Stimulated activated CD8-positive, alpha-beta memory T cell treated with anti-CD3 and anti-CD28 coated beads, Interleukin-7, amount 100 ng/mL, for 1 hour (primary cell): ENCODE results near the gene EPHA5.
"Not testable (repeated sequence)": the region's sequence is repeated elsewhere in the genome, so short reads cannot be mapped to it uniquely, and the experiment has no call there.

Experiments used
- DNase-seq, 2 donors: peaks; one replicate each; pipeline ENCODE4 v3.0.0-alpha.2; 2020; ENCODE audit warnings: low read depth in 2 of 2

The EPHA5 gene

DNA sequence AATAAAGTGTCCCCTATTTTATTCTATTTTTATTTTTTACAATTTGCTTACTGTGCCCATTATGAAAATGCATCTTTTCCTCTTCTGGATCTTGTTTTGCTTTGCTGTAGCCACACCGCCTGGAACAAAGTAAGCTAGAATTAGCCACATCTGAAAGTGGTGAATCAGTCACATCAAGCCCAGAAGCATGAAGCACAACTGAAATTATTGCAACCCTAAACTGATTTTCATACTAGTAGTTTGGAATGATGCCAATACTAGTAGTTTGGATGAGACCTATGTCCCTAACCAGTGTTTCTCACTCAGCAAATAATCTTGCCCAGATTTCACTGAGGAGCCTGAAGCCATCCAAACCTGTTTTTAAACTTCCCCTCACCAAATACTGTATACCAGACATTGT is 303.0 kb downstream of the EPHA5 start:
- no peak for DNase-seq

DNA sequence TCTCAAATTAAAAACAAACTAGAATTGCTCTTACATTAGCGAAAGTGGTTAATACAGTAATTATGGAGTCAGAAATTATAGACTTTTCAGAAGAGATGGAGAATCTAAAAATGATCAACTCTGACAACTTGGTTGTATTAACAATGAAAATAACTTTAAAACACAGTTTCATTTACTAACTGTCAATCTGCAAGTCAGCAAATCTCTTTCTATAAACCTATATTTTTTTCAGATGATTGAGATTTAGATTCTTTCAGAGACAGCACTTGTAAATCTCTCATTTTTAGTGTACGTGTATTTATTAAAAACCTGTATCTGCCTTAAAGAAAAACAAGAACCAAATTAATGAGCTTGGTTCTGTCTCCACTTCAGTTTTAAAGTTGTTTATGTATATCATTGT is 311.4 kb downstream of the EPHA5 start:
- no peak for DNase-seq

DNA sequence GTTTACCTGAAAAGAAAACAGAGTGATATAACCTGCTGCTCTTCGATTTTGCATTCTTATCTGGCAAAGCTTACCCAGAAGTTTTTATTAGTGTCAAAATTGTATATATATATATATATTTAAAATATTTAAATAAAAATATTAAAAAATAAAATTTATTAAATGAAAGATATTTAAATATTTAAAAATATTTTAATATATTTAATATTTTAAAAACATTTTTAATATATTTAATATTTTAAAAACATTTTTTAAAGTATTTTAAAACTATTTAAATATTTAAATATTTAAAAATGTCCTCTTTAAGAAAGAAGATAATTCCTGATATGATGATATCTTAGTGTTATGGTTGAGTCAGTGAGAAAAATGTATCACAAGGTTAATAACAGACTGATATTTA is 317.2 kb downstream of the EPHA5 start:
- no peak for DNase-seq

DNA sequence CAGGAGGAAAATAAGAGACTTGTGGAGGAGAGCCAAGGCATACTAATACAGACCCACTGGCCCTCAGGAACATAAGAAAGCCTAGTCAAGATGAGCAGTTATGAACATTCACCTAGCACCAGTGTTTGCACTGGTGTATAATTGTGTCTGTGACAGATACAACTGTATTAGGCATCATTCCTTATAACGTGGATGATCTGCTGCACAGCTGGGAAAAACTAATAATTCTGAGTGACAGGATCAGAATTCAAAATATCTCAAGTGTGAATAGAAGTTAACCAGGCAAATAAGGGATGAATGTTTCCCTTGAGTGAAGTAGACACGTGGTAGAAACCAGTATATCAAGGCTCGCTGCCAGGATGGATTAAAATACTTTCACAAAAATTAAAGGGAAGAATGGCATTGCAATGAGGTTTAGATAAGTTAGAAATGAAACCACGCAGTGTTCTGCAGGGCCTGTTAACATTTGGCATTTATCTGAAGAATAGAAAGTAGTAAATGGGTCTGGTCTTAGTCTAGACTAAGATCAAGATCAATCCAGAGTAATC is 325.9 kb downstream of the EPHA5 start:
- DNase-seq = no peak

DNA sequence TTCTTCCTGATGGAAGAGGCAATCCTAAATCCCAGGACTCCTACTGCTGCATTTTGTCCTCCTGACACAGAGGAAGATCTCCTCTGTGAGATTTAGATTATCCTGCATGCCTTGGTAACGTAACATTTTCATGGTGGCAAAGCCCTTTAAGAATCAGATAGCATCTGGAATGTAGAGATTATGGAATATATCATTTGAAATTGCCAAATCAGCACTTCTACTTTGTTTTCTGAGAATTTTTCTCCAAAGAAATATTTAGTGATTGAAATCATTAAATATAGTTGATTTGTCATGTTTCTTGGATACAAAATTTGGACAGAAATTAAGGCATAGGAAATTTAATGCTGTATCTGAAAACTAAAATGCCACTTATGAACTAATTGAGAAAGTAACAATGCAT is 326.9 kb downstream of the EPHA5 start:
- DNase-seq = no peak

DNA sequence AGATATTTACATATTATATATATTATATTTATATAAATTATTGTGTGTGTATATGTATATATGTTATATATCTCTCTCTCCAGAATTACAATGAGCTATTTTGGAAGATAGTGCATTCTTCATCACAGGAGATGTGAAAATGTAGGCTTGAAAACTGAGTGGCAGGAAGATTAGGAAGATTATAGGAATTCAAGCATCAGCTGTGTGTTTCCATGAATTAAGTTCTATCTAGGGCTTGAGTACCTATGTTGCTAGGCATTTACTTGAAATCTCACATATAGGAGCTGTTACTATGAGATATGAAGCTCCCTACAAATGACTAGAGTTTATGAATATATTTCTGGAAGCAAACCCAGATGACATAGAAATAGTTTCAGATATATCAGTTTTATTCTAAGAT is 328.7 kb downstream of the EPHA5 start:
- DNase-seq = no peak

DNA sequence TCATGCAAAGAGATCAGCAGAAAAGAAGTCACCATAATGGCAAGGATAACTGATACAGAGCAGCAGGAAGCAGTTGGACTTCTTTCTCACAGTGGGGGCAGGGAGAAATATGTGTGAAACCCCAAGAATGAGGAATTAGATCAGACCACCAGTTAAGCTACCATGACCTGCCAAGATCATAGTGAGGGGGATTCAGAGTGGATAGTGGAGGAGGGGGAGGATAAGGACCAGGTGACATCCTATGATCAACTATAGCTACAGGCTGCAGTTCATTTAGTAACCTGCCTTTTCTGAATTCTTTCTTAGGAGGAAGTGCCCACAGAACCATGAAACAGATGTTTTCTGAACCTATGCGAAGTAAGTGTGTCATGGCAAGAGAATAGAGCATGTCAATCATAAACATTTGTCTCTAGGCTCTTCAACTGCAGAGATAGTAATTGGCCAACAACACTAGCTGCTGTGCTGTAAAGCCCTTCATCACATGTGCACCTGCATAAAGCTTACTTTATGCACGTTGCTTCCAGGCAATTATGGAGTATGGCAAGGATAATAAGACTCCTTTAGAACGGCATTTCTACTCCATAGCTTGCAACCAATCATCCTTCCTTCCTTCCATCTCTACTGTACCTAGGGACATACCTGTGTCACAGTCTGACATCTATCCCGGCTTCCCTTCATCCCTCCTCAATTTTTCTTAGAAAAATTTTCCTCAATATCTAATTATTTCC is 329.7 kb downstream of the EPHA5 start:
- no peak for DNase-seq

DNA sequence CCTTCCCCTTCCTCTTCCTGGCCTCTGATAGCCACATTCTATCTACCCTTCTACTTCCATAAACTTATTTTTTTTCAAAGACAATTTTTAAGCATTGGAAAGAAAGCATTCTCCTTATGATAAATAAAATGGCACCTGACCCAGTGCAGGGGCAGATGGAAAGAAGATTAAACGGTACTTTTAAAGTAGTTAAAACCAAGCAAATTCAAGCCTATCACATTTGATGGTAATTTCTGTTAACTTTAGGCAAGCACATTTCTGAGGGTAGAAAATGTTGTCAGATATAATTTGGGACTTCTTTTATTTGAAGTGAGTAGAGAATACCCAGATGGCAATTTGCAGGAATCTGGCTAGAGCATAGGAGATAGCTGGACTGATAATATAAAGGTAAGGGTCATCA is 332.9 kb downstream of the EPHA5 start:
- DNase-seq = no peak

DNA sequence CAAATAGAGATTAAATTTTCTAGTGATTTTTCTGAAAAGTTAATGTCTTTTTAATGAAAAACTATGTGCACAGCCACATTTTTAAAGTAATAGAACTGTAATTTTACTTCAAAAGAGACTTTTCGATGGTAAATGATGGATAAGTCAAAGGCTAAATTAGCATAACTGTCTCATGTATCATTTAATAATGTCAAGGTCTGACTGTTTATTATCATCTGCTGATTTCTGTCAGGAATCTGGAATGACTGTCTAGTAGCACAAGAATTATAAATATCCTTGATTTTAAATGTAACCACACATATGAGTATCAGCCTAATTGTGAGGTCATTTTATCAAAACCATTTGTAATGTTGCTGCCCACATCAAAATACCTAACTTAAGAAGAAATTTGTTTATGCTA is 333.8 kb downstream of the EPHA5 start:
- DNase-seq = no peak

DNA sequence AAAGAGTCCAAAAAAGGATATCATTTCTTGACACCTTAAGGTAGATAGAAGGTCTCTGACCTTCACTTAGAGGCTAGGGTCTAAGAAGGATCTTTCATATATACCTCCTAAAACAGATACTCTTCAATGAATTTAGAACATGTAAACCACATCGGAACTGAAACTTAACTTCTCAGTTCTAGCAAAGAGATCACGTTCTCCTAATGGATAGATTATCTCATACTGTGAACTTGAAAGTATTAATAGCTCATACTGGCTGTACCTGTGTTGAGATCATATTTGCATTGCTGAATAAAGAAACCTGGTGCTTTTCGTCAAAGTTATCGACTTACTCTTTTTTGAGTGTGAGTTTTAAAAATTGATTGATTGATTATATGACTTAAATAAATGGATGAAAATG is 353.8 kb downstream of the EPHA5 start:
- DNase-seq = no peak

DNA sequence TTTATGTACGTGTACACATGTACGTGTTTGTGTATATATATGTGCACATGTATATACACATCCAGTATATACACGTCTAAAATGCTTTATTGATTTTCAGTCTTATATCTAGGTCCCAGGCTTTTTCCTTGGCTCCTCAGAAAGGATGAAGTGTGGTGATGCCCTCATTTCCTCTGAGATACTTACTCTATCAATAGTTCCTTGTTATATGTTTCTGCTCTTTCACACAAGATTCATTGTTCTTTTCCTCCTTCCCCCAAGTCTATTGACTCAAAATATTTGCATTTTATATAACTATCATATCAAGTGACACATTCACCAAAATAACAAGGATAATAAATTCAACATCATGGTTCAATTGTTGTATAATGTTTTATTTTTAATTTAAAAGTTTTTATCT is 359.2 kb downstream of the EPHA5 start:
- no peak for DNase-seq

DNA sequence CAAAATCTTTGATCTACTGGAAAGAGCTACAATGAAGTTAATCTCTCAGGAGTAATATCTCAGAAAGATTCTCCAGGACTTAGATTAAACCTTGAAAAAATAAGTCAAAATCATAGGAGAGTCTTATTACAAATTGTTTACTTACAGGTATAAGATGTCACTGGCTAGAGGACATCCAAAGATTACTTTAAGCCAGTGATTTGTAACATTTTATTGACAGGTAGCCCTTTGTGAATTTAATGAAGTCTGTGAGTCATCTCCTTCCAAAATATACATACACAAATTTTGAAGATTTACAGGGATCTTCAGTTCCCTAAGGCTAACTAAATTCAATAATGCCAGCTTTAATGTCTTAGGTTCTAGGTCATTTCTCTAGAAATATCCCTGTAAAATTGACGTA is 359.7 kb downstream of the EPHA5 start:
- DNase-seq = no peak

DNA sequence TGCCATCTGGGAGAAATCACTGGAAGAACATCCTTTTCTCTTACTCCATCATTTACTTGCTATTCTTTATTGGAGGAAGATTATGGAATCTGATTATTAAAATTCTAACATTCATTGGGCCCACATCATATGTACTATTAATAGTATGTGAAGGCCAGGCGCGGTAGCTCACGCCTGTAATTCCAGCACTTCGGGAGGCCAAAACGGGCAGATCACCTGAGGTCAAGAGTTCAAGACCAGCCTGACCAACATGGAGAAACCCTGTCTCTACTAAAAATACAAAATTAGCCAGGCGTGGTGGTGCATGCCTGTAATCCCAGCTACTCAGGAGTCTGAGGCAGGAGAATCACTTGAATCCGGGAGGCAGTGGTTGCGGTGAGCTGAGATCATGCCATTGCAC is 361.7 kb downstream of the EPHA5 start:
- not testable (repeated sequence) for DNase-seq

DNA sequence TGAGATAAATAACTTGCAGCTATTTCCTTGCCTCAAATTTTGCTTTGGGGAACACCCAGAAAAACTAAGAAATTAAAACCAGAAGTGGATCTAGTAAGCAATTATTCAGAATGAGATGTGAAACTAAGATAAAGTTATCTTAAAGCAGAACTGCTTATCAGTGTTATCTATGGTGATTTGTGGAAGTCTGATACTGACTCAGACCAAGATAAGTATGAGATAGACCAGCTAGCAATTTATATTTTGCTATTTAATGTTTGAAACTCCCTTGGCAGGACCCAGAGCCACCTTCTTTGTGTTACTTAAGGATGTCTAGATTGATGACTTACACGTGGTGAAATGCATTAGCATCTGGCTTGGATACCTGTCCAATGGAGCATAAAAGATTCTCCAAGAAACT is 368.1 kb downstream of the EPHA5 start:
- DNase-seq = no peak

DNA sequence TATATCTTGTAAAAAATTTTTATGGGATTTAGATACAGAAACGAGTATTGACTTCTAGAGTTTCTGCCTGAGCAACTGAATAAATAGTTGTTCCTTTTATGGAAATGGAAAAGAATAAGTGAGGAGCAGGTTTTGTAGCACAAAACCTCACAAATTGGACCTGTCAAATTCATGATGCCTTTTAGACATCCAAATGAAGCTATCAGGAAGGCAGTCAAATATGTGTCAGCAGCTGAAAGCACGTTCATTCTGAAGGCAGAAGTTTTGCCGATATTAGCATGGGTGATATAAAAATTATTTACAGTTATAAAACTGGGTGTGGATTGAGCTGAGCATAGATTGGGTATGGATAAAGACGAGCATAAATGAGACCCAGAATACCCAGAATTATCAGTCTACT is 374.0 kb downstream of the EPHA5 start:
- no peak for DNase-seq

DNA sequence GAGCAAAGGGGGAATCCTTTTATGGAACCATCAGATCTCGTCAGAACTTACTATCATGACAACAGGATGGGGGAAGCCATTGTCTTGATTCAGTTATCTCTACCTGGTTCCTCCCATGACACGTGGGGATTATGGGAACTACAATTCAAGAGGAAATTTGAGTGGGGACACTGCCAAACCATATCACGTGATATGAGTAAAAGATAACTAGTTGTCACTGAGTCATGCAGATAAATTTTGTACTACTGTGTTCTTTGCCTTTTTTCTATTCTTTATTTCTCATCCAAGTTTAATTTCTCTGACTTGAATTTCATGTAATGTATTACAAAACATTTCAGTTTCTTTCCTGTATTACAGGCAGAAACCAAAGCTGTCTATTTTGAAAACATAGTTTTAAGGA is 383.2 kb downstream of the EPHA5 start:
- no peak for DNase-seq
